Osteocyte (in vitro differentiated cells): ENCODE data around the gene ESRRG. TPM values are rescaled to one million over a fixed set of nuclear protein-coding genes. Genes with fewer than 3 reads are reported as not detected.

ENCODE experiments used
- DNase-seq: peaks from one replicate; pipeline ENCODE4 v3.0.0; 2021; ENCODE audit warnings: mixed read lengths; ENCODE audit not compliant: unreplicated experiment; ENCODE audit errors: extremely low spot score
- H3K27ac Mint-ChIP-seq: one replicate; pipeline ENCODE4 v1.8.0; 2021; ENCODE audit warnings: mild to moderate bottlenecking, mixed read lengths; ENCODE audit not compliant: unreplicated experiment
- H3K27me3 Mint-ChIP-seq: one replicate; pipeline ENCODE4 v1.8.0; 2021; ENCODE audit warnings: mixed read lengths; ENCODE audit not compliant: unreplicated experiment
- H3K36me3 Mint-ChIP-seq: one replicate; pipeline ENCODE4 v1.8.0; 2021; ENCODE audit warnings: mixed read lengths; ENCODE audit not compliant: unreplicated experiment
- H3K4me1 Mint-ChIP-seq: one replicate; pipeline ENCODE4 v1.8.0; 2021; ENCODE audit warnings: mixed read lengths; ENCODE audit not compliant: unreplicated experiment
- H3K4me3 Mint-ChIP-seq: one replicate; pipeline ENCODE4 v1.8.0; 2021; ENCODE audit warnings: mild to moderate bottlenecking, moderate library complexity, mixed read lengths; ENCODE audit not compliant: unreplicated experiment
- H3K9me3 Mint-ChIP-seq: one replicate; pipeline ENCODE4 v1.8.0; 2021; ENCODE audit warnings: mixed read lengths; ENCODE audit not compliant: unreplicated experiment
- CTCF ChIP-seq: fragments of 200-600 bp; sonication (generic); IDR thresholded peaks from 2 replicates; pipeline ENCODE4 v1.5.0; 2021; ENCODE audit warnings: antibody characterized with exemption, mild to moderate bottlenecking, moderate library complexity
- total RNA-seq: library from RNA; stranded (reverse); gene quantifications from 2 replicates; pipeline ENCODE4 v1.2.1, GENCODE V29; 2021

The ESRRG gene
- total RNA-seq, 1 donor from 2014 or later = not detected

DNA sequence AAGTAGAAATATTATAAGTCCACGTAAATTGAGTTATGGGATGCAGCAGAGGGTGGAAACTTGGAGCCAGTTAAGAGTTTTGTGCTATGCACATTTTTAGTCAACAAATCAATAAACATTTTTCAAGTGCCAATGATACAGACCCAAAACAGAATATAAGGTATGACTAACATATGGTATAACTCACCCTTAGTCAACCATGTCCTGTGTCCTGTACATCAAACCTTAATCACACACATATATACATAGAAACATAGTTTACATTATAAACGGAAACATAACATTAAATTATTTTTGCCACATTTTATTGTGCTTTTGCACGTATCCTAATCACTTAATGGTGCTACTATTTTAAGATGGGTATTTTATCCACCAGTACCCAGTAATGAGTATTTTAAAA, 163.9 kb downstream of the ESRRG start:
- Mint-ChIP-seq H3K27me3 (peaks cover 38% of the 10 kb centered on the region), H3K36me3 (no peaks in the 10 kb centered on the region), H3K27ac (no peak overlapping the region), H3K4me3 (no peak overlapping the region), H3K4me1 (no peaks in the 10 kb centered on the region), H3K9me3 (no peaks in the 10 kb centered on the region)
- no peak for DNase-seq
- TF ChIP-seq CTCF = no peak

DNA sequence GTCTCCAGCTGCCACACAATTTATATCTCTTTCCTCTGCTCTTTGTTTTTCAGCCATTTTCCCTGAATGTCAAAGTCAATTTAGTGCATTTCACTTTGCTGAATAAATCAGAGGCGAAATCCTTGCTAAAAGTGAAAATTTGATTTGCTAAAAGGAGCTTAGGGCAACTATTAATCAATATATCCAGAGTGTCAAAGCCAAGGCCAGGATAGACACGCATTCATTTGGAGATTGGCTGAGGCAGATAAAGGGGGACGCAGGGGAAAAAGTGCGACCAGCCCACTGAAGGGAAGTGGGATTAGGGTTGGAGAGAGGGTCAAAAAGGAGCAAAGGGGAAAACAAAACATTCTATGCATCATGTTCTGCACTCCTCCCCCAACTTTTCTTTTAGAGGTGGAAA, 167.6 kb downstream of the ESRRG start:
- no peaks in the 10 kb centered on the region for H3K4me1 Mint-ChIP-seq
- H3K4me3 Mint-ChIP-seq = no peak overlapping the region
- H3K36me3 Mint-ChIP-seq = no peaks in the 10 kb centered on the region
- no peaks in the 10 kb centered on the region for H3K9me3 Mint-ChIP-seq
- H3K27me3 Mint-ChIP-seq = peaks cover 33% of the 10 kb centered on the region
- H3K27ac Mint-ChIP-seq = no peak overlapping the region
- no peak for DNase-seq
- TF ChIP-seq CTCF = no peak

DNA sequence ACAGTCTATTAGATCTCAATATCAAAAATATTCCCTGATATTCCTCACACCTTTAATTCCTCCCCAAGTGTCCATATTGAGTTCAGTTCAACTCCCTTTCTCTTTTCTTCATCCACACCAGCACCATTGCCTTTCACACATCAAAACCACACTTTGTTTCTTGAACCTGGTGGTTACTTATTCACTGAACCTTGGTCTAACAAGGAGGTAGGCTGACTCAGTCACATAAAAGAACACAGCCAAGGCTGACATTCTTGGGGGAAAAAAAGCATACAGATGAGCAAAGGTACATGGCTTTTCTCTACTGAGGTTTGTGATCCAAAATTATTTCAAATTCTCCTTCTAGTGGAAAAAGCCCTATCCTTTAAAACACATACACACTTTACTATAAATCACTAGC, 168.3 kb downstream of the ESRRG start:
- Mint-ChIP-seq H3K36me3 (no peaks in the 10 kb centered on the region), H3K27me3 (peaks cover 29% of the 10 kb centered on the region), H3K4me1 (no peaks in the 10 kb centered on the region), H3K27ac (no peak overlapping the region), H3K9me3 (no peaks in the 10 kb centered on the region), H3K4me3 (no peak overlapping the region)
- DNase-seq = no peak
- TF ChIP-seq CTCF = no peak

DNA sequence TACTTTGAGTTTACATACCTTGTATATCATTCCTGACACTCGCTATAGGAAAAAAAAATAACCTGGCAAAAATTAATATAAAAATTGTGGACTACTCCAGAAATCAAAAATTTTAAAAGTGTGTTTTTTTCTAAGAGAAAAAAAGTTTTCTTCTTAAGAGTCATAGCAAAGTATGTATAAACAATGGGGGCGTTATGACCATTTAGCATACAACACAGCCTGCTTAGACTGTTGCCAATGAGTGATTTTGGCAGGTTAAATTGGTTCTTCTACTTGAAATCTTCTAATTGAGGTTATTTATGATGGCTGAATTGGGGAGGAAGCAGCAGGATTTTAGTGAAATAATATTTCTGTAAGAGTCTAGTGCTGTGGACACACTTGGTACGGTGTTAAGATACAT, 169.5 kb downstream of the ESRRG start:
- no peak for TF ChIP-seq CTCF
- Mint-ChIP-seq H3K4me1 (no peaks in the 10 kb centered on the region), H3K27ac (no peak overlapping the region), H3K36me3 (no peaks in the 10 kb centered on the region), H3K27me3 (peaks cover 32% of the 10 kb centered on the region), H3K4me3 (no peak overlapping the region), H3K9me3 (no peaks in the 10 kb centered on the region)
- no peak for DNase-seq

- Mint-ChIP-seq H3K4me1 (no peaks in the 10 kb centered on the region), H3K36me3 (no peaks in the 10 kb centered on the region), H3K9me3 (no peaks in the 10 kb centered on the region), H3K27me3 (peaks cover 30% of the 10 kb centered on the region), H3K27ac (no peak overlapping the region), H3K4me3 (no peak overlapping the region)
- DNase-seq = no peak
- no peak for TF ChIP-seq CTCF
Observed at GRCh38 chr1:216553040-216553439, 170.2 kb downstream of the ESRRG start.
